GM04503 (cell line): ENCODE results near the gene TUBA3D.
"Not testable (repeated sequence)": the region's sequence is repeated elsewhere in the genome, so short reads cannot be mapped to it uniquely, and the experiment has no call there.

Experiments
- DNase-seq: peaks from one replicate; pipeline ENCODE4 v3.0.0-alpha.2; 2012; ENCODE audit warnings: low read depth

The TUBA3D gene

GRCh38 chr2:131475831-131476230 is at the start of gene TUBA3D:
TUBA3D (plus strand) TSS chr2:131476119; CDS start chr2:131476200, 81 bp downstream.
- DNase-seq, result no peak

DNA sequence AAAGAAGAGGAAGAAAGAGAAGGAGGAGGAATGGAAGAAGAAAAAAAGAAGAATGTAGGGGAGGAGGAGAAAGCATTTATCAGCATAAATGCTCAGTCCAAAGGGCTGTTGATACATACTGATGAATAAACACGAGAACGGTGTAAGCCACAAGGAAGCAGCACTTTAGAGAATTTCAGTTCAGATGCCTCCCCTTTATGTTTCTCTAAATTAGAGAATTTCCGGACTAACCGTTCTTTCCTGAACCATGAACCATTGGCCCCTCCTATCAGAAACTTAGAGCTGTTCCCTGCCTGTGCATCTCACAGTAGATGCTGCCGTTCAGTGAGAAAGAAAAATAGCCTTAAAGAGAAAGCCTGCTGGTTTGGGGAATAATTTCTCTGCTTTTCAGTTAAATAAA is 49.2 kb upstream of the TUBA3D start:
- DNase-seq, result no peak

GRCh38 chr2:131431336-131431735 is 44.6 kb upstream of the TUBA3D start:
- DNase-seq, result no peak

GRCh38 chr2:131440742-131441468 is 35.0 kb upstream of the TUBA3D start:
- DNase-seq, result not testable (repeated sequence)

DNA sequence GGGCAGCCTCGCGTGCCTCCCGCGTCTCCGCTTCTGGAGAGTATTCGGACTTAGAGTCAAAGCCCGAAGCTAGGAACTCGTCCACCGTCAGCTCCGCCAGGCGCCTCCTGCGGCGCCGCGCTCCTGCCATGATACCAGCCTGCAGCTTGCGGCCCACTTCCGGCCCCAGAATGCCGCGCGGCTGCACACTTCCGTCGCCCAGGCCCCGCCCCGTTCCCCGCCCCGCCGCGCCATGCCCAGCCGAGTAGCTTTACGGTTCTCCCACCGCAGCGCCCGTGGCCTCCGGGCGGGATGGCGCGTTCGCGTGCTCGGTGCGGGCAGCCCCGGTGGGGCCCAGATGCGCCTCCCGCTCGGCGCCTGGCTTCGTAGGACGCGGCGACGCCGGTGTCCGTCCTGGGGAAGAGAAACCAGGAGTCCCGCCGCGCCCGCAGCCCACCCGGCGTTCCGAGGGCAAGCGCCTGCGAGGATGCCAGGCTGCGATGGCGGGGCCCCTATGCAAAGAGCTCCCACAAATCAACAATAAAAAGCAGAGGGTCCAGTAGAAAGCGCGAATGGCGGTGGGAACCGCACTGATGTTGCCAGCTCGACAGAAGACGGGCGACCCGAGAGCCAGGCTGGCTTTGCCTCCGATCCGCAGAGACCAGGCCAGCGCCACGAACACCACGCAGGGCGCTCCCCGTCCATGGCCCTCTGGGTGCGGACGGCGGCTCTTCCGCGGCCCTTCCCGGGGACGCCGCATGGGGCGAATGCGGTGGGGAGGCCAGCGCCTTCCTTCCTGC is 31.0 kb upstream of the TUBA3D start:
- DNase-seq, result not testable (repeated sequence)

DNA sequence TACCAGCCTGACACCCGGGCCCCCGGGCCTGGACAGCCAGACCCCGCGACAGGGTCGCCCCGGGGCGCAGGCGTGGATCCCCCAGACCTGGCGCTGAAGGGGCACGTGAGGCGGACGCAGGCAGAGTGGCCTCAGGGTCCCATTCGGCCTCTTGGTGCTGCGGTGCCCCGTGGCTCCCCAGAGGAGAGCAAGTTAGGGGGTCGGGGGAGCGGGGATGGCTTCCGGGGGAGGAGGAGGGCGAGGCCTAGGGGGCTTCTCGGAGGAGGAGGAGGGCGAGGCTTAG is 30.5 kb upstream of the TUBA3D start:
- not testable (repeated sequence) for DNase-seq

DNA sequence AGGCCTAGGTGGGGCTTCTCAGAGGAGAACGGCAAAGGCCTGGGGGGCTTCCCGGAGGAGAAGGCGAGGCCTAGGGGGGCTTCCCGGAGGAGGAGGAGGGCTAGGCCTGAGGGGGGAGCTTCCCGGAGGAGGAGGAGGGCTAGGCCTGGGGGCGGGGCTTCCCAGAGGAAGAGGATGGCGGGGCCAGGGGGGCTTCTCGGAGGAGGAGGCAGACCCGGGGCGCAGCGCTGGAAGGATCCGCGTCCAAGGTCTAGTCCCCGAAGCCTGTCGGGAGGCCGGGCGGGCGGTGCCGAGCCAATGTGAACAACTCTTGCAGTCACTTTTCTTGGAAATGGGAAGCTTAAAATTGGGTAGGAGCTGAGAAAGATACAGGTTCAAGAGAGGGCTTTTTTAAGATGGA is 30.0 kb upstream of the TUBA3D start:
- DNase-seq, result no peak

GRCh38 chr2:131447981-131448380 is 27.9 kb upstream of the TUBA3D start:
- not testable (repeated sequence) for DNase-seq

DNA sequence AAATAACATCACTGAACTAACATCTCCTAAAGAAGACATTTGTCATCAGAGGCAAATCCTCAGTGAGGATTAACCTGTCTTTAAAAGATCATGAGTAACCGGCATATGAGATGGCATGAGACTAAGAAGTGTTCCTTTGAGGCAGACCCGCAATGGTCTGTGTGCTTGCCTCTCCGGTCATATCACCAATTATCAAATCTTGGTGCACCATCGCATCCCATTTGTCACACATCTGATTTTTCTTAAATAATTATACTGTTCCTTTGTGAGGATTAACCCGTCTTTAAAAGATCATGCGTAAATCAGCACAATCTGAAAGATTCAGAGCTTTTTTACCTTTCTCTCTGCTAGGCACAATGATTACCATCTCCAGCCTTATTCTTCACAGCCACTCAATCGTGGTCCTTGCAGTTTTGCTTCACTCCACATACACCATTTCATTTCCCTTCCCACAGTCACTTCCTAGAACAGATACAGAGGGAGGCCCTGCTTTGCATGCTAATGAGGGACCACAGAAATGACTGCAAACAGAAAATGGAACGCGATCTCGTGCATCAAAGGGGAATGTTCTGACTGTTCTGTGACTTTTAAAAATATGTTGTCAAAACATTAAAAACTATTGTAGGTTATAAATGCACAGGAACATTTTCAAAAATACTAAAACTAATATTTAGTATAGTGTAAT is 24.5 kb upstream of the TUBA3D start:
- not testable (repeated sequence) for DNase-seq

GRCh38 chr2:131454914-131455313 is 21.0 kb upstream of the TUBA3D start:
- DNase-seq, result not testable (repeated sequence)

- DNase-seq, result not testable (repeated sequence)
Measured at GRCh38 chr2:131467722-131468121, 8.2 kb upstream of the TUBA3D start.

DNA sequence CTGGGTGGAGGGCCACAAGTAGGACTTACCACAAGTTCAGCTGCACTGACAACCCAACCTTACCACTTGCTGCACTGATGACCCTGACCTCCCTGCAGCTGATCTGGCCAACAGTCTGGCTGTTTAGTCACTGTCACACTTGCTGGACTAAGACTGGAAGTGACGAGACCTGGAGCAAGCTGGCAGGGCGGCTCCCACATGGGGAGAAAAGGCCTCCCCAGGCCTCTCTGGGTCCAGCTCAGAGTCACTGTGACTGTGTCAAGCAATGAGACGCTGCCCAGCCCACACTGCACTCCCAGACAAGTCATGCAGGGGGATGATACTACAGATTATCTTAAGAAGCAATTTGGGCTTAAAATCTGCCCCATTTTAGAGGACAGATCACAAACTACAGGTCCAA is 5.0 kb upstream of the TUBA3D start:
- not testable (repeated sequence) for DNase-seq

GRCh38 chr2:131471624-131472023 is 4.3 kb upstream of the TUBA3D start:
- not testable (repeated sequence) for DNase-seq

GRCh38 chr2:131473266-131473665 is 2.7 kb upstream of the TUBA3D start:
- DNase-seq, result not testable (repeated sequence)

- not testable (repeated sequence) for DNase-seq
Measured at GRCh38 chr2:131476363-131476762, 444 bp downstream of the TUBA3D start.

GRCh38 chr2:131477227-131477626 is 1.3 kb downstream of the TUBA3D start:
- not testable (repeated sequence) for DNase-seq

- DNase-seq, result not testable (repeated sequence)
Measured at GRCh38 chr2:131478074-131478849, 2.3 kb downstream of the TUBA3D start.

- not testable (repeated sequence) for DNase-seq
Measured at GRCh38 chr2:131478850-131479461, 3.0 kb downstream of the TUBA3D start.

DNA sequence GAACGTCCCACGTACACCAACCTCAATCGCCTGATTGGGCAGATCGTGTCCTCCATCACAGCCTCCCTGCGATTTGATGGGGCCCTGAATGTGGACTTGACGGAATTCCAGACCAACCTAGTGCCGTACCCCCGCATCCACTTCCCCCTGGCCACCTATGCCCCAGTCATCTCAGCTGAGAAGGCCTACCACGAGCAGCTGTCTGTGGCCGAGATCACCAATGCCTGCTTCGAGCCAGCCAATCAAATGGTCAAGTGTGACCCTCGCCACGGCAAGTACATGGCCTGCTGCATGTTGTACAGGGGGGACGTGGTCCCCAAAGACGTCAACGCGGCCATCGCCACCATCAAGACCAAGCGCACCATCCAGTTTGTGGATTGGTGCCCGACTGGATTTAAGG is 4.4 kb downstream of the TUBA3D start:
- DNase-seq, result not testable (repeated sequence)

- DNase-seq, result not testable (repeated sequence)
Measured at GRCh38 chr2:131482506-131483155, 6.7 kb downstream of the TUBA3D start.
